ENCODE data around the gene CLEC2L.

DNA sequence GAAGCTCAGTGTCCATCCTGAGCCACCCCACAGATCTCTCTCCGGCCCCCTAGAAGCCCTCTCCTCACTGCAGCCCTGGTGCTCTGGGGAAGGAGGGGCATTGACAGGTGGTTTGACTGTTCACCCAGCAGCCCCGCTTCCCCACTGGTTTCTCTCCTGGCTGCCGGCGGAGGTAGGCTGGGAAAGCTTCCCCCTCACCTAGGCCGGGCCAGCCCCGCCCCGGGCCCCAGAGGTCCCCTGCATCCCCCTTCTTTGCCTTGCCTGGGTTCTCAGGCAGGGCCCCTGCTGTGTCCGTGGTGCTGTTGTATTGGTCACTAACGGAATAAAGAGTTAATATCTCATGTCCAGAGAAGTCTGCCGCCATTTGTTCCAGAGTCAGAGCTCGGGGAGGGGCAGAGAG lies 21.2 kb downstream of the CLEC2L start:
- TF ChIP-seq POLR2AphosphoS5 (IDR thresholded peaks at IDR 0.05; ENCODE audit: low read depth) (no peak), EZH2 (IDR thresholded peaks at IDR 0.05; ENCODE audit: low read depth, unreplicated experiment) (no peak), CREB1 (CRISPR knock-in tag; IDR thresholded peaks at IDR 0.05; ENCODE audit: low read depth) (no peak), EZH2phosphoT487 (IDR thresholded peaks at IDR 0.05; ENCODE audit: unreplicated experiment) (no peak), ZNF331 (CRISPR knock-in tag; IDR thresholded peaks at IDR 0.05; ENCODE audit: low read depth) (no peak), JUNB (IDR thresholded peaks at IDR 0.05; ENCODE audit: unreplicated experiment) (no peak), ZNF114 (CRISPR knock-in tag; IDR thresholded peaks at IDR 0.05) (no peak), NANOG (IDR thresholded peaks at IDR 0.05; ENCODE audit: borderline replicate concordance) (no peak)
- TF ChIP-seq, protein P1, sequence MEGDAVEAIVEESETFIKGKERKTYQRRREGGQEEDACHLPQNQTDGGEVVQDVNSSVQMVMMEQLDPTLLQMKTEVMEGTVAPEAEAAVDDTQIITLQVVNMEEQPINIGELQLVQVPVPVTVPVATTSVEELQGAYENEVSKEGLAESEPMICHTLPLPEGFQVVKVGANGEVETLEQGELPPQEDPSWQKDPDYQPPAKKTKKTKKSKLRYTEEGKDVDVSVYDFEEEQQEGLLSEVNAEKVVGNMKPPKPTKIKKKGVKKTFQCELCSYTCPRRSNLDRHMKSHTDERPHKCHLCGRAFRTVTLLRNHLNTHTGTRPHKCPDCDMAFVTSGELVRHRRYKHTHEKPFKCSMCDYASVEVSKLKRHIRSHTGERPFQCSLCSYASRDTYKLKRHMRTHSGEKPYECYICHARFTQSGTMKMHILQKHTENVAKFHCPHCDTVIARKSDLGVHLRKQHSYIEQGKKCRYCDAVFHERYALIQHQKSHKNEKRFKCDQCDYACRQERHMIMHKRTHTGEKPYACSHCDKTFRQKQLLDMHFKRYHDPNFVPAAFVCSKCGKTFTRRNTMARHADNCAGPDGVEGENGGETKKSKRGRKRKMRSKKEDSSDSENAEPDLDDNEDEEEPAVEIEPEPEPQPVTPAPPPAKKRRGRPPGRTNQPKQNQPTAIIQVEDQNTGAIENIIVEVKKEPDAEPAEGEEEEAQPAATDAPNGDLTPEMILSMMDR (conservative IDR thresholded peaks at IDR 0.05; ENCODE audit: low read depth in 2 of 2): no peak
- TF ChIP-seq, protein P2, sequence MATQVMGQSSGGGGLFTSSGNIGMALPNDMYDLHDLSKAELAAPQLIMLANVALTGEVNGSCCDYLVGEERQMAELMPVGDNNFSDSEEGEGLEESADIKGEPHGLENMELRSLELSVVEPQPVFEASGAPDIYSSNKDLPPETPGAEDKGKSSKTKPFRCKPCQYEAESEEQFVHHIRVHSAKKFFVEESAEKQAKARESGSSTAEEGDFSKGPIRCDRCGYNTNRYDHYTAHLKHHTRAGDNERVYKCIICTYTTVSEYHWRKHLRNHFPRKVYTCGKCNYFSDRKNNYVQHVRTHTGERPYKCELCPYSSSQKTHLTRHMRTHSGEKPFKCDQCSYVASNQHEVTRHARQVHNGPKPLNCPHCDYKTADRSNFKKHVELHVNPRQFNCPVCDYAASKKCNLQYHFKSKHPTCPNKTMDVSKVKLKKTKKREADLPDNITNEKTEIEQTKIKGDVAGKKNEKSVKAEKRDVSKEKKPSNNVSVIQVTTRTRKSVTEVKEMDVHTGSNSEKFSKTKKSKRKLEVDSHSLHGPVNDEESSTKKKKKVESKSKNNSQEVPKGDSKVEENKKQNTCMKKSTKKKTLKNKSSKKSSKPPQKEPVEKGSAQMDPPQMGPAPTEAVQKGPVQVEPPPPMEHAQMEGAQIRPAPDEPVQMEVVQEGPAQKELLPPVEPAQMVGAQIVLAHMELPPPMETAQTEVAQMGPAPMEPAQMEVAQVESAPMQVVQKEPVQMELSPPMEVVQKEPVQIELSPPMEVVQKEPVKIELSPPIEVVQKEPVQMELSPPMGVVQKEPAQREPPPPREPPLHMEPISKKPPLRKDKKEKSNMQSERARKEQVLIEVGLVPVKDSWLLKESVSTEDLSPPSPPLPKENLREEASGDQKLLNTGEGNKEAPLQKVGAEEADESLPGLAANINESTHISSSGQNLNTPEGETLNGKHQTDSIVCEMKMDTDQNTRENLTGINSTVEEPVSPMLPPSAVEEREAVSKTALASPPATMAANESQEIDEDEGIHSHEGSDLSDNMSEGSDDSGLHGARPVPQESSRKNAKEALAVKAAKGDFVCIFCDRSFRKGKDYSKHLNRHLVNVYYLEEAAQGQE (IDR thresholded peaks at IDR 0.05; ENCODE audit: unreplicated experiment): no peak
- TF ChIP-seq, protein P3, sequence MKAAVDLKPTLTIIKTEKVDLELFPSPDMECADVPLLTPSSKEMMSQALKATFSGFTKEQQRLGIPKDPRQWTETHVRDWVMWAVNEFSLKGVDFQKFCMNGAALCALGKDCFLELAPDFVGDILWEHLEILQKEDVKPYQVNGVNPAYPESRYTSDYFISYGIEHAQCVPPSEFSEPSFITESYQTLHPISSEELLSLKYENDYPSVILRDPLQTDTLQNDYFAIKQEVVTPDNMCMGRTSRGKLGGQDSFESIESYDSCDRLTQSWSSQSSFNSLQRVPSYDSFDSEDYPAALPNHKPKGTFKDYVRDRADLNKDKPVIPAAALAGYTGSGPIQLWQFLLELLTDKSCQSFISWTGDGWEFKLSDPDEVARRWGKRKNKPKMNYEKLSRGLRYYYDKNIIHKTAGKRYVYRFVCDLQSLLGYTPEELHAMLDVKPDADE (IDR thresholded peaks at IDR 0.05): no peak

Measured in GM23338 (cell line).